HL-60 (cell line): Measurements from ENCODE around the gene USP26.

Source experiments
- CTCF ChIP-seq: IDR thresholded peaks from one replicate; pipeline ENCODE4 v1.5.1; 2011; ENCODE audit warnings: low read length, control low read depth, inconsistent platforms; ENCODE audit not compliant: insufficient read depth
- SPI1 ChIP-seq: IDR thresholded peaks from 2 replicates; pipeline ENCODE4 v1.6.1; 2012; ENCODE audit warnings: low read depth, mild to moderate bottlenecking, borderline replicate concordance

DNA sequence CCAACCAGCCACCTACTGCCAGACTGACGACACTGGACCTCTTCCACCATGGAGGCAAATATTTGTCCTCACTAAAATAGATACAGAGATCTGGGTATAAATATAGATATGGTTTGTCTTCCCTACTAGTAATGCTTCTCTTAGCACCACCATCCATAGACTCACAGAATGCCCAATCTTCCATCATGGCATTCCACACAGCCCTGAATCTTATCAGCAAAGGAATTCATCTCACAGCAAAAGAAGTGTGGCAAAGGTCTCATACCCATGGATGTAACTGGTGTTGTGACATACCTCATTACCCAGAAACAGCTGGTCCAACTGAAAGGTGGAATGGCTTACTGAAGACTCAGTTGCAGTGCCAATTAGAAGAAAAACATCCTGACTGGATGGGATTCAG is 91.3 kb downstream of the USP26 start:
- TF ChIP-seq CTCF = no peak
- TF ChIP-seq SPI1 = no peak
